H1 (cell line): ENCODE results near the gene NCAM1.

Experiments
- BCL11A ChIP-seq, 2 experiments: IDR thresholded peaks; one replicate each; pipeline ENCODE4 v1.6.1; 2011; ENCODE audit warnings: low read depth in 2 of 2, low read length in 2 of 2, mild to moderate bottlenecking in 2 of 2
- CHD2 ChIP-seq: IDR thresholded peaks from 2 replicates; pipeline ENCODE4 v1.6.1; 2012; ENCODE audit warnings: low read length, improper control_type of control experiment
- POLR2A ChIP-seq, 2 experiments: IDR thresholded peaks; 1 replicate in 1 of 2; 2 replicates in 1 of 2; pipeline ENCODE4 v1.6.1; 2011; ENCODE audit warnings: low read depth in 2 of 2, low read length in 2 of 2, mild to moderate bottlenecking in 2 of 2; ENCODE audit errors: control extremely low read depth in 1 of 2
- SP1 ChIP-seq: IDR thresholded peaks from 2 replicates; pipeline ENCODE4 v1.6.1; 2011; ENCODE audit warnings: low read depth, low read length
- YY1 ChIP-seq: IDR thresholded peaks from 2 replicates; pipeline ENCODE4 v1.6.1; 2011; ENCODE audit warnings: low read depth, mild to moderate bottlenecking, low read length
- TF ChIP-seq, protein P1 (sequence below): IDR thresholded peaks from 2 replicates; pipeline ENCODE4 v1.6.1; 2012; ENCODE audit warnings: inconsistent platforms
- TF ChIP-seq, protein P2 (sequence below): IDR thresholded peaks from 2 replicates; pipeline ENCODE4 v1.6.1; 2011; ENCODE audit warnings: low read length, improper control_type of control experiment
- TF ChIP-seq, protein P3 (sequence below), 3 experiments: IDR thresholded peaks; 1 replicate in 2 of 3; 2 replicates in 1 of 3; pipeline versions ENCODE4 v1.5.1 to v1.6.1; 2011; ENCODE audit warnings: low read length in 3 of 3, mild to moderate bottlenecking in 3 of 3, inconsistent platforms in 2 of 3, low read depth in 1 of 3, moderate library complexity in 1 of 3; ENCODE audit not compliant: insufficient read depth in 1 of 3; ENCODE audit errors: control extremely low read depth in 1 of 3

DNA sequence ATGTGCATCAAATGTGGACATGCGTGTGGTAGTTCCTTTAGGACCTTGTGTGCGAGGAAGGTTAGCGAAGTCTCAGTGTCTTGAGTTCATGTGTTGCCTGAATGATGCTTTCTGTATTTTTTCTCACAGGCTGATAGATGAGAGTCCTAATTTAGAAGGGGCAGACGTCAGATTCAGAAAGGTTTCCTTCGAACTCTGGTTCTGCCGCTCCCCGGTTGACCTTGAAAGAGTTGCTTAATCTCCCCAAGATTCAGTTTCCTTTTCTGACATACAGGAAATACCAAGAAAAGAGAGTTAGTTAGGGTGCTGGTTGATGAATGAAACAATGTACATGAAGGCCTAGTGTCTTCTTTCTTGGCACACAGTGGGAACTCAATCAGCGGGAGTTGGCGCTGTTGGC lies 317.3 kb downstream of the NCAM1 start:
- no peak for TF ChIP-seq SP1
- TF ChIP-seq, protein P1, sequence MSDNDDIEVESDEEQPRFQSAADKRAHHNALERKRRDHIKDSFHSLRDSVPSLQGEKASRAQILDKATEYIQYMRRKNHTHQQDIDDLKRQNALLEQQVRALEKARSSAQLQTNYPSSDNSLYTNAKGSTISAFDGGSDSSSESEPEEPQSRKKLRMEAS: no peak
- TF ChIP-seq, protein P2, sequence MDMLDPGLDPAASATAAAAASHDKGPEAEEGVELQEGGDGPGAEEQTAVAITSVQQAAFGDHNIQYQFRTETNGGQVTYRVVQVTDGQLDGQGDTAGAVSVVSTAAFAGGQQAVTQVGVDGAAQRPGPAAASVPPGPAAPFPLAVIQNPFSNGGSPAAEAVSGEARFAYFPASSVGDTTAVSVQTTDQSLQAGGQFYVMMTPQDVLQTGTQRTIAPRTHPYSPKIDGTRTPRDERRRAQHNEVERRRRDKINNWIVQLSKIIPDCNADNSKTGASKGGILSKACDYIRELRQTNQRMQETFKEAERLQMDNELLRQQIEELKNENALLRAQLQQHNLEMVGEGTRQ: no peak
- TF ChIP-seq POLR2A (IDR thresholded peaks at IDR 0.05; ENCODE audit: control extremely low read depth in 1 of 2, low read depth in 2 of 2, low read length in 2 of 2): no peak
- TF ChIP-seq, protein P3, sequence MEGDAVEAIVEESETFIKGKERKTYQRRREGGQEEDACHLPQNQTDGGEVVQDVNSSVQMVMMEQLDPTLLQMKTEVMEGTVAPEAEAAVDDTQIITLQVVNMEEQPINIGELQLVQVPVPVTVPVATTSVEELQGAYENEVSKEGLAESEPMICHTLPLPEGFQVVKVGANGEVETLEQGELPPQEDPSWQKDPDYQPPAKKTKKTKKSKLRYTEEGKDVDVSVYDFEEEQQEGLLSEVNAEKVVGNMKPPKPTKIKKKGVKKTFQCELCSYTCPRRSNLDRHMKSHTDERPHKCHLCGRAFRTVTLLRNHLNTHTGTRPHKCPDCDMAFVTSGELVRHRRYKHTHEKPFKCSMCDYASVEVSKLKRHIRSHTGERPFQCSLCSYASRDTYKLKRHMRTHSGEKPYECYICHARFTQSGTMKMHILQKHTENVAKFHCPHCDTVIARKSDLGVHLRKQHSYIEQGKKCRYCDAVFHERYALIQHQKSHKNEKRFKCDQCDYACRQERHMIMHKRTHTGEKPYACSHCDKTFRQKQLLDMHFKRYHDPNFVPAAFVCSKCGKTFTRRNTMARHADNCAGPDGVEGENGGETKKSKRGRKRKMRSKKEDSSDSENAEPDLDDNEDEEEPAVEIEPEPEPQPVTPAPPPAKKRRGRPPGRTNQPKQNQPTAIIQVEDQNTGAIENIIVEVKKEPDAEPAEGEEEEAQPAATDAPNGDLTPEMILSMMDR (IDR thresholded peaks at IDR 0.05; ENCODE audit: control extremely low read depth in 1 of 3, insufficient read depth in 1 of 3, low read depth in 1 of 3, low read length in 3 of 3): no peak
- no peak for TF ChIP-seq CHD2
- no peak for TF ChIP-seq BCL11A (IDR thresholded peaks at IDR 0.05; ENCODE audit: low read depth in 2 of 2, low read length in 2 of 2)
- TF ChIP-seq YY1: no peak
